CD4-positive, alpha-beta T cell treated with Interferon alpha-2 for 1 hour (primary cell): Measurements from ENCODE around the gene RPL38.

Experiments
- DNase-seq, 2 donors: peaks; one replicate each; pipeline ENCODE4 v3.0.0-alpha.2; 2020 to 2022

Gene RPL38

GRCh38 chr17:74251051-74251450 lies 47.6 kb downstream of the RPL38 start:
- DNase-seq: no peak

DNA sequence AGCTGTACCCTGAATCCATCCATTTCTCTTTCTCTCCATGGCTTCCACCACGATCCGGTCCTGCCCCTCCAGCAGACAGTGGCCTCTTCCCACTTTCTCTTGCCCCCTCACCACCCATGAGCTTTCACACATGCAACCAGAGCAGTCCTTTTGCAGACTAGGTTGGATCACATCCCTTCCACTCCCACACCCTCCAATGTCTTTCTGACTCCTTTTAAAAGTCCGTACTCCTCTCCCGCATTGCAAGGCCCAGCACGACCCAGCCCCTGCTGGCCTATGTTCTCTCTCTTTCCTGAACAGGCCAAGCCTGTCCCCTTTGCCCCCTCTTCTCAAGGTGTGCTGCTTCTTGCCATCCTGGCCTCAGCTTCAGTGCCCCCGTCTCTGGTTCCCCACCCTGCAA lies 48.1 kb downstream of the RPL38 start:
- no peak for DNase-seq

- DNase-seq: no peak
These were observed 48.7 kb downstream of the RPL38 start for GRCh38 chr17:74252211-74252610.

DNA sequence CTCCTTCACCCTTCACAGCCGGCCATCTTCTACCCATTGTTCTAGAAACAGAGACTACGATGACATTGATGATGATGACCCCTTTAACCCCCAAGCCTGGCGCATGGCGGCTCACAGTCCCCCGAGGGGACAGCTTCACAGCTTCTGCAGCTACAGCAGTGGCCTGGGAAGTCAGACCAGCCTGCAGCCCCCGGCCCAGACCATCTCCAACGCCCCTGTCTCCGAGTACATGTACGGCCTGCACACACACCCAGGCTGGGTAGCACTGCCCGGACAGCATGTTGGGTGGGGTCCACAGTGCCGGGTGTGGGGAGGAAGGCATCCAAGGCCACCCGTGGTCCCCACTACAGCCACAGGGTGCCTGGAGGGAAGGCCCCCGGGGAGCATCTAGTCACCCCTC lies 49.6 kb downstream of the RPL38 start:
- DNase-seq: no peak

- DNase-seq: no peak
These were observed 53.8 kb downstream of the RPL38 start for GRCh38 chr17:74257311-74257710.

DNA sequence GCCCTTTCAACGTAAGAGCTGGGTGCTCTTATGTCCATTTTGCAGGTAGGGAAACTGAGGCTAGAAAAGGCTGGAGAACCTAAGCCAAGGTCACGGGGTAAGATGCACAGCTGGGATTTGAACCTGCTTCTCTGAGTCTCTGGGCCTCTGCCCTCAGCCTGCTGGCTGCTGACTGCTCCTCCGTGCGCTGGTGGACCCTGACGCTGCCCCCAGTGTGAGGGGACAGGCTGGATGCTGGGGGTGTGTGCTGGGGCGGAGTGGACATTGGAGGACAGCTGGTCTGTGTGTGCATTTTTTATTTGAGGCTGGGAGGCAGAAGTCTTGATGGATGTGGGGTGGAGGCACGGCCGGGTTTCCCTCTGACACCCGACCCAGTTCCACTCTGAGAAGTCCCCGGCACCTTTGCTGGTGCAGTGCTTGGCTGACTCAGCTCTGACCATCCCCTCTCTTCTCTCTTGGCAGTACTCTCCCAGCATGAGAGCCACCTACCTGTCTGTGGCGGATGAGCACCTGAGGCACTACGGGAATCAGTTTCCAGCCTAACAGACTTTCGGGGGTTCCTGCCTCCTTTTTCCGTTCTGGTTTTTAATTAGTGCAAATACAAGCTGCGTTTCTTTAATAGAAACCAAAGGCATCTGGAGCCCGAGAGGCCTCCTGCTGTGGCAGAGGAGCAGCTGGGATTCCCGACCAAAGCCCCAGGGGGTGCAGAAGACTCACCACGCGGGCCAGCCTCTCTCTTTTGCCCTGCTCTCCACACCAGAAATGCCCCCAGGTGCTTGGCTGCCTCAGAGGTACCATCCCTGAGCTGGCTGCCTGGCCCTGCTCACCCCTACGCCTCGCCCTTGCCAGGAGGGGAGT lies 56.4 kb downstream of the RPL38 start:
- DNase-seq: no peak
